ENCODE data around the gene TBC1D22A.
"Not testable (repeated sequence)": the region's sequence is repeated elsewhere in the genome, so short reads cannot be mapped to it uniquely, and the experiment has no call there.

TBC1D22A gene

GRCh38 chr22:47047321-47048122 lies 285.1 kb downstream of the TBC1D22A start:
- no peak for DNase-seq (ENCODE audit: low spot score)

- DNase-seq (ENCODE audit: low spot score), result no peak
Measured at GRCh38 chr22:47048123-47049077, 285.9 kb downstream of the TBC1D22A start.

GRCh38 chr22:47049078-47049624 lies 286.7 kb downstream of the TBC1D22A start:
- DNase-seq (ENCODE audit: low spot score), result no peak

- DNase-seq (ENCODE audit: low spot score), result not testable (repeated sequence)
Measured at GRCh38 chr22:47049736-47050400, 287.4 kb downstream of the TBC1D22A start.

- no peak for DNase-seq (ENCODE audit: low spot score)
Measured at GRCh38 chr22:47050401-47051051, 288.1 kb downstream of the TBC1D22A start.

- no peak for DNase-seq (ENCODE audit: low spot score)
Measured at GRCh38 chr22:47051441-47052071, 289.1 kb downstream of the TBC1D22A start.

GRCh38 chr22:47052236-47053012 lies 290.0 kb downstream of the TBC1D22A start:
- DNase-seq (ENCODE audit: low spot score), result no peak

GRCh38 chr22:47053013-47053725 lies 290.7 kb downstream of the TBC1D22A start:
- DNase-seq (ENCODE audit: low spot score), result no peak

- no peak for DNase-seq (ENCODE audit: low spot score)
Measured at GRCh38 chr22:47053726-47054141, 291.3 kb downstream of the TBC1D22A start.

- no peak for DNase-seq (ENCODE audit: low spot score)
Measured at GRCh38 chr22:47054231-47055072, 292.0 kb downstream of the TBC1D22A start.

- no peak for DNase-seq (ENCODE audit: low spot score)
Measured at GRCh38 chr22:47055073-47055355, 292.6 kb downstream of the TBC1D22A start.

- no peak for DNase-seq (ENCODE audit: low spot score)
Measured at GRCh38 chr22:47055461-47055860, 293.0 kb downstream of the TBC1D22A start.

- DNase-seq (ENCODE audit: low spot score), result no peak
Measured at GRCh38 chr22:47055921-47056320, 293.5 kb downstream of the TBC1D22A start.

- no peak for DNase-seq (ENCODE audit: low spot score)
Measured at GRCh38 chr22:47056361-47056760, 293.9 kb downstream of the TBC1D22A start.

- no peak for DNase-seq (ENCODE audit: low spot score)
Measured at GRCh38 chr22:47056776-47057470, 294.5 kb downstream of the TBC1D22A start.

- DNase-seq (ENCODE audit: low spot score), result no peak
Measured at GRCh38 chr22:47057916-47058585, 295.6 kb downstream of the TBC1D22A start.

- no peak for DNase-seq (ENCODE audit: low spot score)
Measured at GRCh38 chr22:47059076-47059475, 296.6 kb downstream of the TBC1D22A start.
